Activated CD8-positive, alpha-beta memory T cell treated with anti-CD3 and anti-CD28 coated beads for 24 hours (primary cell): ENCODE data around the gene HOXA10.

Experiments used
- DNase-seq: peaks from one replicate; pipeline ENCODE4 v3.0.0-alpha.2; 2020

Gene HOXA10

GRCh38 chr7:27143023-27143949, 30.8 kb downstream of the HOXA10 start, which contains the start of gene HOXA5:
TSS of gene HOXA5 (minus strand) at chr7:27143681. CDS start at chr7:27143607, 74 bp downstream.
- DNase-seq, result no peak

- DNase-seq, result no peak
These were observed 31.5 kb downstream of the HOXA10 start for GRCh38 chr7:27142580-27143022.

- no peak for DNase-seq
These were observed 32.1 kb downstream of the HOXA10 start for GRCh38 chr7:27141923-27142579.

GRCh38 chr7:27141137-27141922, 32.8 kb downstream of the HOXA10 start:
- no peak for DNase-seq

GRCh38 chr7:27140126-27140857, 33.8 kb downstream of the HOXA10 start:
- DNase-seq, result no peak

GRCh38 chr7:27139334-27140125, 34.6 kb downstream of the HOXA10 start:
- no peak for DNase-seq

GRCh38 chr7:27138985-27139333, 35.2 kb downstream of the HOXA10 start:
- DNase-seq, result no peak

- DNase-seq, result no peak
These were observed 35.6 kb downstream of the HOXA10 start for GRCh38 chr7:27138472-27138871.

- no peak for DNase-seq
These were observed 36.3 kb downstream of the HOXA10 start for GRCh38 chr7:27137640-27138315.

- no peak for DNase-seq
These were observed 39.7 kb downstream of the HOXA10 start for GRCh38 chr7:27134392-27134791.

GRCh38 chr7:27133409-27134231, 40.5 kb downstream of the HOXA10 start:
- DNase-seq, result no peak

- no peak for DNase-seq
These were observed 41.1 kb downstream of the HOXA10 start for GRCh38 chr7:27132978-27133377.

- no peak for DNase-seq
These were observed 41.9 kb downstream of the HOXA10 start for GRCh38 chr7:27132214-27132613.

GRCh38 chr7:27131390-27131819, 42.7 kb downstream of the HOXA10 start:
- no peak for DNase-seq

- DNase-seq, result peak; percentile 89
These were observed 43.4 kb downstream of the HOXA10 start, which contains the start of gene HOXA4 for GRCh38 chr7:27130540-27131389. TSS of gene HOXA4 (minus strand) at chr7:27130757. CDS start at chr7:27130733, 24 bp downstream.

GRCh38 chr7:27129729-27130539, 44.2 kb downstream of the HOXA10 start:
- no peak for DNase-seq

- no peak for DNase-seq
These were observed 45.1 kb downstream of the HOXA10 start for GRCh38 chr7:27128776-27129728.
